ENCODE results near the gene HOOK1. TPM values are rescaled to one million over a fixed set of nuclear protein-coding genes. Genes with fewer than 3 reads are reported as not detected.

The HOOK1 gene
- total RNA-seq, 2 experiments from 2014 or later, result 18.1 to 19.4 TPM

DNA sequence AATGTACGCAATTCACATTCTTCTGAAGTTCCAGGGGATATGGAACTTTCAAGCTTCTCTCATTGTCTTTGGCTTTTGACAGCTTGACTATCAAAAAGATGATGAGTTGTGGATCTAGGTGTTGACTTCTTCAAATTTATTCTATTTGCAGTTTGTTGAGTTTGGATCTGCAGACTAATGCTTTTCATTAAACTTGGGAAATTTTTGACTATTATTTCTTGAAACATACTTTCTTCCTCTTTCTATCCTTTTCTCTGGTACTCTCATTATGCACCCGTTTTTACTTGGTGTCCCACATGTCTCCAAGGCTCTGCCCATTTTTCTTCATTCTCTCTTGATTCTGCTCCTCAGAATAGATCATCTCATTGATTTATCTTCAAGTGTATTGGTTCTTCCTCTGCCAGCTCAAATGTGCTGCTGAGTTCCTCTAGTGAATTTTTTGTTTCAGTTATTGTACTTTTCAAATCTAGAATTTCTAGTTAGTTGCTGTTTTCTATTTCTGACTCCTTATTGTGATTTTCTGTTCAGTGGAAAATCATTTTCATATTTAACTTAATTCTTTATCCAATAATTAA is 62.4 kb downstream of the HOOK1 start:
- Mint-ChIP-seq H3K36me3 (ENCODE audit: low read depth) (peaks cover 55% of the 10 kb centered on the region), H3K9me3 (peaks cover 4% of the 10 kb centered on the region), H3K27me3 (no peaks in the 10 kb centered on the region), H3K4me1 (ENCODE audit: low read depth) (no peaks in the 10 kb centered on the region), H3K27ac (no peak overlapping the region), H3K4me3 (no peak overlapping the region)
- peaks cover 5 to 9% of the 10 kb centered on the region in 2 experiments for H3K9me3 ChIP-seq (ENCODE audit: control insufficient read depth in 1 of 2, insufficient read depth in 1 of 2, low read length in 2 of 2)
- intact Hi-C loops (cut with DNase I, micrococcal nuclease), result no loop called here
- H3K27ac ChIP-seq (ENCODE audit: low read depth in 1 of 2, low read length in 2 of 2), result no peak overlapping the region
- DNase-seq (no peak), ATAC-seq (ENCODE audit: poor library complexity) (no peak)
- no peaks in the 10 kb centered on the region for H3K27me3 ChIP-seq (ENCODE audit: control insufficient read depth in 1 of 2, insufficient read depth in 2 of 2, low read length in 2 of 2)
- H3K36me3 ChIP-seq (ENCODE audit: insufficient read depth, low read length), result no peaks in the 10 kb centered on the region
- TF ChIP-seq, protein P1, sequence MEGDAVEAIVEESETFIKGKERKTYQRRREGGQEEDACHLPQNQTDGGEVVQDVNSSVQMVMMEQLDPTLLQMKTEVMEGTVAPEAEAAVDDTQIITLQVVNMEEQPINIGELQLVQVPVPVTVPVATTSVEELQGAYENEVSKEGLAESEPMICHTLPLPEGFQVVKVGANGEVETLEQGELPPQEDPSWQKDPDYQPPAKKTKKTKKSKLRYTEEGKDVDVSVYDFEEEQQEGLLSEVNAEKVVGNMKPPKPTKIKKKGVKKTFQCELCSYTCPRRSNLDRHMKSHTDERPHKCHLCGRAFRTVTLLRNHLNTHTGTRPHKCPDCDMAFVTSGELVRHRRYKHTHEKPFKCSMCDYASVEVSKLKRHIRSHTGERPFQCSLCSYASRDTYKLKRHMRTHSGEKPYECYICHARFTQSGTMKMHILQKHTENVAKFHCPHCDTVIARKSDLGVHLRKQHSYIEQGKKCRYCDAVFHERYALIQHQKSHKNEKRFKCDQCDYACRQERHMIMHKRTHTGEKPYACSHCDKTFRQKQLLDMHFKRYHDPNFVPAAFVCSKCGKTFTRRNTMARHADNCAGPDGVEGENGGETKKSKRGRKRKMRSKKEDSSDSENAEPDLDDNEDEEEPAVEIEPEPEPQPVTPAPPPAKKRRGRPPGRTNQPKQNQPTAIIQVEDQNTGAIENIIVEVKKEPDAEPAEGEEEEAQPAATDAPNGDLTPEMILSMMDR (IDR thresholded peaks at IDR 0.05), result no peak
- ChIA-PET CTCF (no interaction called here), POLR2A (no interaction called here)
- H3K4me3 ChIP-seq (ENCODE audit: low read length), result no peak overlapping the region
- H3K4me1 ChIP-seq (ENCODE audit: insufficient read depth, low read length), result no peaks in the 10 kb centered on the region

DNA sequence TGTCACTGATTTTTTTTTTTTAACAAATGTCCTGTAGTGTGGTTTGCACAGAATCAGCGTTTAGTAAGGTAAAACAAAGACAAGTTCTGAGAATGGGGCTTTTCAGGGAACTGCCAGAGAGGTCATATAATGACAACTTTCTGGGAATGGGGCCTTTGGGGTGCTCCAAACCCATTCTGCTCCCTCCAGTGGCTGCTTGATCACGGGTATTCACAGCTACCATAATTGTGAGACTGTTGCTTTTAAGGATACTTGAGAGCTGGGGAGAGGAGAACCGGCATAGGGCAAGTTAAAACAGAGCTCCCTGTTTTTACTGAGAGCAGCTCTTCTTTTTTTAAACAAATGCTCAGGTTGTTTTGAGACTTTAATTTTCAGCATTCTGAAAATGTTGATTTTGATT is 63.6 kb downstream of the HOOK1 start:
- Histone ChIP-seq H3K9me3 (ENCODE audit: control insufficient read depth in 1 of 2, insufficient read depth in 1 of 2, low read length in 2 of 2) (peaks cover 5 to 9% of the 10 kb centered on the region in 2 experiments), H3K27me3 (ENCODE audit: control insufficient read depth in 1 of 2, insufficient read depth in 2 of 2, low read length in 2 of 2) (no peaks in the 10 kb centered on the region), H3K4me1 (ENCODE audit: insufficient read depth, low read length) (no peaks in the 10 kb centered on the region), H3K4me3 (ENCODE audit: low read length) (no peak overlapping the region), H3K27ac (ENCODE audit: low read depth in 1 of 2, low read length in 2 of 2) (no peak overlapping the region), H3K36me3 (ENCODE audit: insufficient read depth, low read length) (no peaks in the 10 kb centered on the region)
- TF ChIP-seq, protein P1 (IDR thresholded peaks at IDR 0.05), result no peak
- Mint-ChIP-seq H3K4me1 (ENCODE audit: low read depth) (no peaks in the 10 kb centered on the region), H3K9me3 (peaks cover 4% of the 10 kb centered on the region), H3K27me3 (no peaks in the 10 kb centered on the region), H3K27ac (no peak overlapping the region), H3K36me3 (ENCODE audit: low read depth) (peaks cover 46% of the 10 kb centered on the region), H3K4me3 (no peak overlapping the region)
- DNase-seq (no peak), ATAC-seq (ENCODE audit: poor library complexity) (no peak)
- intact Hi-C loops (cut with DNase I, micrococcal nuclease), result no loop called here
- ChIA-PET POLR2A (interaction anchor here (0.7 kb wide), 1 partner anchor 69 kb away, joined by 4 read pairs; no protein-coding TSS in a partner anchor), CTCF (interaction anchor here (2.5 kb wide), 1 partner anchor 69 kb away, joined by 10 read pairs; no protein-coding TSS in a partner anchor)

DNA sequence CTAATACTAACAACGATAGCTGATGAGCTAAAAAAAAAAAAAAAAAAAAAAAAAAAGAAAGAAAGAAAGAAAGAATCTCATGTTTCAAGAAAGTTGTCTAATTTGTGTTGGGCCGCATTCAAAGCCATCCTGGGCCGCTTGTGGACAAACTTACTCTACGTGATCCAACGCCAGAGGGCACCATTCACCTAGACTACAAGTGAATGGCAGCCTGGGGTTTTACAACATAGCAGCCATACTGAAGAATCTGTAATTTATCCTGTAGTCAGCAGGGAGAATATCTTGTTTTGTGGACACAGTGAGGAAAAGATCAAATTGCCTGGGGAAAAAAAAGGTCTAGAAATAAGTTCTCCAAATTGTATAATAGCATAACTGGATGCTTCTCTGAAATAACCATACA is 64.8 kb downstream of the HOOK1 start:
- Histone ChIP-seq H3K27me3 (ENCODE audit: control insufficient read depth in 1 of 2, insufficient read depth in 2 of 2, low read length in 2 of 2) (no peaks in the 10 kb centered on the region), H3K36me3 (ENCODE audit: insufficient read depth, low read length) (no peaks in the 10 kb centered on the region), H3K9me3 (ENCODE audit: control insufficient read depth in 1 of 2, insufficient read depth in 1 of 2, low read length in 2 of 2) (peaks cover 5 to 9% of the 10 kb centered on the region in 2 experiments), H3K4me1 (ENCODE audit: insufficient read depth, low read length) (no peaks in the 10 kb centered on the region), H3K27ac (ENCODE audit: low read depth in 1 of 2, low read length in 2 of 2) (no peak overlapping the region), H3K4me3 (ENCODE audit: low read length) (no peak overlapping the region)
- no peaks in the 10 kb centered on the region for H3K4me1 Mint-ChIP-seq (ENCODE audit: low read depth)
- H3K36me3 Mint-ChIP-seq (ENCODE audit: low read depth), result peaks cover 34% of the 10 kb centered on the region
- intact Hi-C loops (cut with DNase I, micrococcal nuclease), result loop anchor here in 1 of 2 experiments (1.0 kb wide), 1 partner anchor 68 kb away; no protein-coding TSS in a partner anchor
- no peaks in the 10 kb centered on the region for H3K27me3 Mint-ChIP-seq
- ATAC-seq (ENCODE audit: poor library complexity) (no peak), DNase-seq (peak; percentile 10 to 71 (median 34))
- POLR2A ChIA-PET, result no interaction called here
- CTCF ChIA-PET, result interaction anchor here (2.5 kb wide), 1 partner anchor 68 kb away, joined by 10 read pairs; no protein-coding TSS in a partner anchor
- no peak overlapping the region for H3K4me3 Mint-ChIP-seq
- TF ChIP-seq, protein P1 (IDR thresholded peaks at IDR 0.05), result peak; percentile 59
- H3K27ac Mint-ChIP-seq, result no peak overlapping the region
- peaks cover 4% of the 10 kb centered on the region for H3K9me3 Mint-ChIP-seq

Measured in CD4-positive, alpha-beta T cell (primary cell).